GM21447 (cell line): ENCODE results near the gene RBM18.

Experiments used
- ATAC-seq: cut with Tn5 transposase; IDR thresholded peaks from one replicate; pipeline ENCODE4 v1.9.1; 2021; ENCODE audit not compliant: unreplicated experiment

RBM18 gene

GRCh38 chr9:122261469-122261881 lies 3.2 kb downstream of the RBM18 start:
- ATAC-seq, result no peak

DNA sequence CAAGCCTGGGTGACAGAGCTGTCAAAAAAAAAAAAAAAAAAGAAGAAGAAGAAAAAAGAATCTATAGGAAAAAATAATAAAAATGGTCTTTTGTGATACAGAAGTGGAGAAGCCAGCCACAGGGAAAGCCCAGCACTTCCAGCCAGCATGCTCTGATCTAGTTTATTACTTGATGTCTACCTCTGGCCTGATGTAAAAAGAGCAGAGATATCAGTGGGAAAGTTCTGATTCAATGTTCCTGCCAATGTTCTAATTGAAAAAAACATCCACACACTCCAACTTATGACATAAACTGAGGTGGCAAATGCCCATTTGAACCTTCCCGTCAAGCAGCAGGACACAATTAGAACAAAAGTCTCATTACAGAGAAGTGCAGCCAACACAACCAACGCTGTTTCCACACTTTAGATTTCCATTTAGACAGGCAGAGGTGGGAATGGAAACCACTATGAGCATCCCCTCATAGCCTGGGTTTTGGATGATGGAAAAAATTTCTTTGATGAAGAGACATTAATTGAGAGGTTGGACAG lies 5.7 kb downstream of the RBM18 start:
- ATAC-seq, result no peak

- no peak for ATAC-seq
Observed at GRCh38 chr9:122256206-122256605, 8.4 kb downstream of the RBM18 start.

DNA sequence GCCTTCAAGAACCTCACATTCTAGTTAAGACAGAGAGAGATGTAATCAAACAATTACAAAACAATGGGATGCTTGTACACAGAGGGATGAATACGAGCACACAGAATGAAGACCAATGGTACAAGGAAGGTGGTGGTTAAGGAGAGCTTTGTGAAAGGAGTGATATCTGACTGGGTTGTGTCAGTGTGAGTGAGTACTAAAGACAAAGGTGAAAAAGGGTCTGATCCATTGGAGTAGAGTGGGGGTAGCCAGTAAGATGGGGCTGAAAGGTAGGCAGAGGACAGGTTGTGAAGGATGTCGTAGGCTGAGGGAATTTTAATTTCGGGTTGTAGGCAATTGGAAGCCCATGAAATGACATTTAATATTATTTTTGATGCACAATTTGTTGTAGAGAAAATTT lies 9.9 kb downstream of the RBM18 start:
- ATAC-seq, result no peak

DNA sequence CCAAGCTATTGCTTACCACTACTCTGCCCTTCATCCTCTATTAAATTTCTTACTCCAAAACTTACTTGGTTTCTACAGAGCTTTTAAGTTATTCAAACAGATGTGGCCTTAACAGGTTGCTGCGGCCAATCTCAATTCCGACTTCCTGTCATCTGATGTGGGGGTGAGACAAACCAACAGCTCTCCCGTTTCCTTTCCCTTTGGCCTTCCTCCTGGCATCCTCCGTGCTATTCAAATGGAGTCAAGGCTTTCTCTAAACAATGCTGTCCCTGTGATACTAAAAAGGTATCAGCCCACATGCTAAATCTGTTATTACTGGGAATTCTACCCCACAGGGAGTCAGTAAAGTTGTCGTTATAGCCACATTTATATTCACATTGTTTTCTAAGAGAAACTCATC lies 11.8 kb downstream of the RBM18 start:
- ATAC-seq, result no peak

DNA sequence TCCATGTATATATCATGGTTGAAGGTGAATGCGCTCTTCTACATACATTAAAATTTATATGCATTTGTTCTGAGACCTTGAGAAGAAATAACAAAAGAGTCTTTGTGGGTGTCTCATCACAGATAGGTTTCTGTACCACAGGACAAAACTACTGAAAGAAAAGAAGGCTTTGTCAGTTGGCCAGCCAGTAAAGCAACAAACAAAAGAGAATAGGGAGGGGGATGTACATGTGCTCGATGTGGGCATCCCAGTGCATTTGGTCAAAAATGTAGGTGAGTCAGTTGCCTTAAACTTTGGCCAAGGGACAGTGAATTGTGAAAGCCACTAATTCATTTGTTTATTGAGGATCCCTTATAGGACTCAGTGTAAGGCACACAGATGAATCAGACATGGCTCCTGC lies 13.3 kb downstream of the RBM18 start:
- no peak for ATAC-seq

- ATAC-seq, result no peak
Observed at GRCh38 chr9:122248448-122248865, 16.2 kb downstream of the RBM18 start.

DNA sequence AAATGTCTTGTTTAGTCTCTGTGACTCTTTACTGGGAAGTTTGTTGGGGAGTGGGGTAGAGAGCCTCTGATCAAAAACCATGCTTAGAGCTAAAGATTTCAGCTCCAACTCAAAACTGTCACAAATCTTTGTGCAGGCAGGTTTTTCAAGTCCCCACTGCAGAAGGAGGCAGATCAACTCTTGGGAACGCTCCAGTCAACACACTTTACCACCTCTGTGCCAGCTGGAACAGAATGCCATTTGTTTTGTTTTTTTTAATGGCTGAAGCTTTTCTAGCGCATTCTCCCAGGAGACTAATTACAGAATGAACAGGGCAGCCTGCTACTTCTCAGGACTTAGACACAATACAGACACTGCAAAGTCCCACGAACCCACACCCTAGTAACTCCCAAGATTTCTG lies 18.0 kb downstream of the RBM18 start:
- no peak for ATAC-seq

- ATAC-seq, result no peak
Observed at GRCh38 chr9:122244349-122244748, 20.3 kb downstream of the RBM18 start.

DNA sequence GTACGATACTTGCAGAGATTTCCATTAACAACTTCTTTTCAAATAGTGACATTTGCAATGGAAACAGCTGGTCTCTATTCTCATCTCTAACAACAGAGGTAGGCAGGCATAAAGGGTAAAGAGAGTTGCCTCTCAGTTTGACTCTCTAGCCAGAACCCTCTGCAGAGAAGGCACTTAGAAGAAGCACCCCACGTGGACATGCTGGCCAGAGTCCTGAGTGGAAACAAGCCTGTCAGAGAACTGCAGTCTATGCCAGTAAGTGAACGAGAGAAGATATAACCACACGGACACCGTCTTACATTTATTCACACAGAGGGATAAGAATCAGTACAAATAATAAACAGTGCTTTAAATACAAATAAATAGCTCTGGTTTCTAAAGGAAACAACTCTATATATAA lies 24.9 kb downstream of the RBM18 start:
- no peak for ATAC-seq

DNA sequence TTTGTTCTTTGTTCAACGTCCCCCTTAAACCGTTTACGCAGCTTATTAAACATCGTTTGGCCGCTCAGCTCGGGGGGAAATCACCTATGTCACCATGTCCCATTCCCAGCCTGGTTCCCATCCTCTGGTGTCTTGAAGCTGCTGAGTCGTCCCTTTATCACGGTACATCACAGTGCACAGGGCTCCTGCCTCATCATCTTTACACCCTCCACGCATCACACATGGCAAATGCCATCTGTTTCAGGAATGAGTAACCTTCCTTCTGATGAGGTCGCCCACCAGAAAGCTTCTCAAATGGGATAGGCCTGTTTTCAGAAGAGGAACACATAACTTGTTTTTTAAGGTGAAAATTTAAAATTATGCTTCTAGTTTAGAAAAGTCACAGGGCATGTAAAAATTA lies 28.0 kb downstream of the RBM18 start:
- no peak for ATAC-seq

GRCh38 chr9:122234022-122234748 lies 30.5 kb downstream of the RBM18 start:
- no peak for ATAC-seq

- no peak for ATAC-seq
Observed at GRCh38 chr9:122232796-122233306, 31.8 kb downstream of the RBM18 start.

DNA sequence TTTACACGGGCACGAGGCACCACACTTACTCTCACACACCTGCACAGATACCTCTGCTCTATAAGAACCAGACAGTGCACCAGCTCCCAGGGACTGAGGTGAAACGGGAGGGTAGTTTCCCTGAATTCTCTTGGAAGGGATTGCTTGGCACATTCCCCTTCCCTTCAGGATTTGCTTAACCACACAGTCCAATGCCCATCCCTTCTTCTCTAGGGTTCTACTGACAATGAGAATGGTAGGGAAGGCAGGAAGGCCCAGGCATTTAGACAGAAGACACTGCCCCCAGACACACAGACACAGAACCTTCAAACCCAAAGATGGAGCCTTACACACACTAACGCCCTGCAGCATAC lies 35.2 kb downstream of the RBM18 start:
- no peak for ATAC-seq

DNA sequence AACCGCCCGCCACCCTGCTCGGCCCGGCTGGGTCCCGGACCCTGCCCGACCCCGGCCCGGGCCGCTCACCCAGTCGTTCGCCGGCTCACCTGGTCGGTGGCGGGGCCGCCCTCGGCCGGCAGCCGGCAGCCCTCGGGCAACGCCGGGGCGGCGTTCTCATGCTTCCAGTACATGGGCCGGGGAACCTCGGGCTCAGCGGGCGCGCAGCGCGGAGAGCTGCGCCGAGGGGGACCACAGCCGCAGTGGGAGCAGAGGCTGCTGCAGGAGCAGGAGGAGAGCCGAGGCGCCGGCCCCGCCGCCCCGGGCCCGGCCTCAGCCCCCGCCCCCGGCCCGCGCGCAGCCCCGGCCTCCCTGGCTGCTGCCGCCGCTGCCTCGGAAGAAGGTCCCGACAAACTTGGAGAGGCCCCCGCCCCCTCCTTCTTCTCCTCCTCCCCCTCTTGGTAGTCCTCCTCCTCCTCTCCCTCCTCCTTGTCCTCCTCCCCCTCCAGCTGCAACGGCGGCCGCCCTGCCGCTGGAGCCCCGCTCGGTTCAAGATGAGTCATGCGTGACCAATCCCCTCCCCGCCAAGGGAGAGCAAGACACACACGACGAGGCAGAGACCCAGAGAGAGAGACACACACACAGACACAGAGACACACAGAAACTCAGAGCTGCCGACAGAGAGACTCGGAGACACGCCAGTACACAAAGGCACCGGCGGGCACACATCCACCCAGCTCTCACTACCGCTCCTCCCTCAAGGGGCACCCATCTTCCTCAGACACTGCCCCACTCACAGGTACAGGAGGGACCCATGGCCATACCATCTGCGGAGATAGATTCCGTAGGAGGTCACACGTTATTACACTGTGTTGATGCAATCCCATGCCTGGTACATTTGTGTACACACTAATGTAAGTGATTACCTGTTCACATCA lies 35.8 kb downstream of the RBM18 start, which contains the start of gene LHX6:
Gene LHX6 (minus strand): TSS at position 390 of the 917 bp plus-strand sequence. CDS start 217 bp downstream, at position 173.
- ATAC-seq, result no peak

DNA sequence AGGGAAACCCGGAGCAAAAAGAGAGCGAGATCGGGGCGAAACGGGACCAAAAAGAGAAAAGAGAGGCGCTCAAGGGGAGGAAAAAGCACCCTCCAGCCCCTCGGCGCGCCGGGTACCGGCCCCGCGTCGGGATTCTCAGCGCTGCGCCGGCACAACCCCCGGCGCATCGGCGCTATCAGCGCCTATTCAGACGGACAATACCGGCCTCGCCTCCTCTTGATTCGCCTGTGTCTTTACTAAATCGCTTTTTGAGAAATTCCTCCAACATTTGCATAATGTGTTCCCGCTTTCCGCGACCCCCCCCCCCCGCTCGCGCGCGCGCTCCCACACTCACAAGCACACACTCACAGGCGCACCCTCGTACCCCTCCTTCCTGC lies 36.5 kb downstream of the RBM18 start:
- no peak for ATAC-seq

GRCh38 chr9:122227575-122227900 lies 37.1 kb downstream of the RBM18 start:
- ATAC-seq, result no peak

DNA sequence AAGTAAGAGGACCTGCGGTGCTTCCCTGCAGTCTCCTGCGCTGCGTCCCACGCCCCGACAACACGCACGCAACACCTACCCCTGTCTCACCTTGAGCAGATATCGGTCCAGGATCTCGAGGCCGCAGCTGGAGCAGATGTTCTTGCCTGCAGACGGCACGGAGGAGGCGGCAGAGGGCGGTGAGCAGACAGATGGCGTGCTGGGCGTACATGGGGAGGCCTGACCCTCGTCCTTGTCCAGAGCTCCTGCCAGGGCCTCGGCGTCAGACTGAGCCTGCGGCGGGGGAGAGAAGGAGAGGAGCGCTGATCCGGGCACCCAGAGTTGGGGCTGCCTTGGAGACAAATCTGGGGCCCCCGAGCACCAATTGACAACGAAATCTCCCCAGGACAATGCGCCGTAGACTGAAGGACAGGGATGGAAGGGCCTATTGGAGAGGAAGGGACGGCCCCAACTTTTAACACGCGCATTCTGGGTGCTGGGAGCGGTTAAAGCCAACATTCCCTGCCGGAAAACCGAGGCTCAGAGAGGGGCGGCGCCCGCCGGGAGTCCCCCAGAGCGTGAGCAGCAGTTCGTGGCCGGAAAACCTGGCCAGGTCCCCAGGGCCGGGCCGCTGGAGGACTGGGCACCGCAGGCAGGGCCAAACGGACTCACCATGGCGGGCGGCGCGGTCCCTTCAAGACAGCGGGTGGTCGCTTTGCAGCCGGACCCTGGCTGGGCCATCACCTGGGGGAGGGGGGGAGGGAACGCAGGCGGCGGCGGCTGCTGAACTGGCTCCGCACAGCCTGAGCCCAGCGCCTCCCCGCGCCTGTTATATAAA lies 37.7 kb downstream of the RBM18 start:
- ATAC-seq, result no peak

DNA sequence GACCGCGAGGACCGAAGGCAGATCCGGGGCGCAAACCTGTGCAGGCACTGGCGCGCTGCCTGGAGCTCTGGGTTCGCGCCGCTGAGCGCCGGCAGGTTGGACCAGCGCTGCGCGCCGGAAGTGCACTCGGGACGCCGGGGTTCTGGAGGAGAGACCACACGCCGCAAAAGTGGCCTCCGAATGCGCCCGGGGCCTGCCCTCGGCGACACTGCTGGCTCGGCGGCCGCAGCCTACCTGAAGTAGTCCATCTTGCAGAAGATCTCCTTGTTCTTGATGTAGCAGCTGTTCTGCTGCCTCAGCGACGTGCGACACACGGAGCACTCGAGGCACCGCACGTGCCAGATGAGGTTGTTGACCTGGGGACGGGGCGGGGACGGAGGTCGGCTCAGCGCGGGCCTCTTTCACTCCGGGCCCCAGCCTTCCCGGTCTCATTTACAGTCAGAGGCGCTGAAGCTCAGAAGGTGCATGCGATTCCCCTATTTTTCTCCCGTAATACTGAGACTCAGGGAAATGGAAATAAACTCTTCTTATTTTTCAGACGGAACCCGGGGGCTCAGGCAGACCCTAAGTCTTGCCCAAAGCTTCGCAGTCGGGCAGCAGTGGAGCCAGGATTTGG lies 38.4 kb downstream of the RBM18 start:
- ATAC-seq, result no peak

- ATAC-seq, result no peak
Observed at GRCh38 chr9:122225312-122226141, 39.1 kb downstream of the RBM18 start.
